ENCODE data around the gene PARD3.

PARD3 gene

DNA sequence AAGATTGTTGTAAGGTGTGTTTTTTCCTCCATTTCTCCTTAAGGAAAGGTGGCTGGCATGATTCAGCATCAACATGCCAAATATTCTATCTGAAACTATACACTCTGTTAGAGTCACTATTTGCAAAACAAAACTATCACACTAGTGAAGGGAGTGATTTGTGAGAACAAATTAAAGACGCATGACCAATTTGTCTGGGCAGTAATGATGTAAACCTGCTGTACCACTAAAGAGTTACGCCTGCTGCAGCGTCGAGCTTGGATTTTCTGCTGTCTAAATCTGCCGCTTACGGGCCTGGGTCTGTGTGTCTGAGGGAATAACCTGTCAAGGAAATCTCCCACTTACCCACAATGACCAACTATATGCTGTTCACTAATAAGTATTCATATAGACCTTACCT lies 648.3 kb downstream of the PARD3 start:
- DNase-seq = no peak

DNA sequence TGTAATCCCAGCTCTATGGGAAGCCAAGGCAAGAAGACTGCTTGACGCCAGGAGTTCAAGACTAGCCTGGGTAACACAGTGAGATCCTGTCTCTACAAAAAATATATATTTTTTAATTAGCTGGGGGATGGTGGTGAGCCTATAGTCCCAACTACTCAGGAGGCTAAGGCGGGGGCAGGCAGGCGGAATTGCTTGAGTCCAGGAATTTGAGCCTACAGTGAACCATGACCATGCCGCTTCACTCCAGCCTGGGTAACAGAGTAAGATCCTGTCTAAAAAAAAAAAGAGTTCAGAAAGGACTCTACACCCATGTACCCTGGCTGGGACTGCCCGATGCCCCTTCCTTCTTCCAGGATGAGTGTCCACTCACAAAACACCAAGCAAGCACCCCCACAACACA lies 648.7 kb downstream of the PARD3 start:
- DNase-seq = no peak

DNA sequence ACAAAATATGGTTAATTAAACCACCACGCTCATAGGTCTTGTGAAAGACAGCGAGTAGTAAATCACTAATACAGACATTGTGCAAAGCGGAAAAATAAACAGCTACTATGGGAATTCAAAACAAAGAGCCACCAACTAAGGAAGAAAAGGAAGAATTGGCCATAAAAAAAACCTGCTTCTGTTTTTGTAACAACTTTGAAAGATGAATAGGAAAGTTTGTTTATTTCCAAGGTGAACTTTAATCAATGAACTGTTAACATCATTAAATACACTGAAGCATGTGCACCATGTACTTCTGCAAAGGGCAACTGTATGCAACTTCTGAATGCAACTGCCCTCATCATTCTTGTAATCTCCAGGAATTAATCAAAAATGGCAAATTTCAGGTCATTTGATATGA lies 651.1 kb downstream of the PARD3 start:
- no peak for DNase-seq

DNA sequence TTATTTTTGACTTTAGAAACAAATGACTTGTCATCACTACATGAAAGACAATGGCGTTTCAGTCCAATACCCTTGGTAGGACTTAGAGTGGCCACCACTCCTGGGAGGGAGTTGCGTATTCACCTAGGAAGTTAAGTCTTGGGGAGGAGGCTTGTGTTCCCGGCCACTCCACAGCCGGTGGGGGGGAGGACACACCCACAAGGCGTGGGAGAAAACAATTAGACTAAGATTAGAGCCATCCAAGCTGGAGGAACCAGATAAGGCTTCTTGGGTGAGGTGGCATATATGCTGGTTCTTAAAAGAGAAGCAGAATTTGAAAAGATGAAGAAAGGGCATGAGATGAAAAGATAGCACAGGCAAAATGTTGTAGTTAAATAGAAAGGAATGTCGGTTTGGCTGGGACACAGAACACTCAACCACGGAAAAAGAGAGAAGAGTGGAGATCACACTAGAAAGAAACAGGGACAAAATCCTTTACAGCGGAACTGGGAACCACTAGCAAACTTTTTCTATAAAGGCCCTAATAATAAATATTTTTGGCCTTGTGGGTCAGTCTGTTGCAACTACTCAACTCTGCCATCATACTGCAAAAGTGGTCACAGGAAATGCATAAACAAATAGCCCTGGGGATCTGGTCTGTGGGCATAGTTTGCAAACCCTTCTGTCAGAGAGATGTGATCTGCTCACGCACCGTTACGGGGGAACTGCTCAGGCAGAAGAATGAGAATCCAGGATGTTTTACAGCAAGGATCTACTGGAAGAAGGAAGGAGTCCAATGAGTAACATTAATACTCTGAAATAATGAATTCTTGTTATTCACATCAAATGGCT lies 651.8 kb downstream of the PARD3 start:
- no peak for DNase-seq

DNA sequence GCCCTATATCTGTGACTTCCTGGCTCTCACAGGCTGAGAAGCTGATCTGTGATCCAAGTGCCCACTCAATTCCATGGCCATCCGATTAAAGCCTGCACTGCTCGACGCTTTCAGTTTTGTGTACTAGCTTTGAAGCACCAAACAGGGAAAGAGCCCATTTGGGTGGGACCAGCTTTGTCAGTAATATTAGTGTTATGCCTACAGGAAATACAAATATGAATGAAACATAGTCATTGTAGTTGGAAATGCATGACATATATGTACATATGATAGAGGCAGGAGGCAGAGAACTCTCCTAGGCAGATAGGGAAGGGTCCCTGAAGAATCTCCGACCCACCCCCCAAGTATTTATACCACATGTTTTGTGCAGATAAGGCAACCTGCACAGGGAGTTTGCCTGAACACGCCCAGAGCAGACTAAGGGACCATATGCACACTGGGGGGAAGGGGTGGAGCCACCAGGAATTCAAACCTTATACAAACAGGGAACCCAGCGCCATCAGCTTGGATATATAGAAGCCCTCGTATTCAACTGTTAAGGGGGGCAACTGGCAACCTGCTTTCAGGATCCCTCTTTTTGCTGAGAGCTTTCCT lies 653.2 kb downstream of the PARD3 start:
- no peak for DNase-seq

DNA sequence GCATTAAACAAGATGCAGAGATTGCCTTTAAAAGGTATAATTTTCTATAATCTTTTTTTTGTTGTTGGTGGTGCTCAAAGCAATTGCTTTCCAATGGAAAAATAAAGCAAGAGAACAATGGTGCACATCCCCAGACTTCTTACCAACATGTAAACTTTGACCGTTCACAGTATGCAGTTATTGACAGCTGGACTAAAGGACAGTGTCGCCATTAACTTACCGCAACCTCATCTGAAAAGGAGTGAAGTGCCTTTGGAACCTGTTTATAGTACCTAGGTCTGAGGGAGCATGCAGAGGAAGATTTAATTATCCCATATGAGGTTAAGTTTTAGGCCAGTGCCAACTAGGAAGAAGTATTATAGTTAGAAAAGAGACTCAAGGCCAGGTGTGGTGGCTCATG lies 654.5 kb downstream of the PARD3 start:
- DNase-seq = no peak

DNA sequence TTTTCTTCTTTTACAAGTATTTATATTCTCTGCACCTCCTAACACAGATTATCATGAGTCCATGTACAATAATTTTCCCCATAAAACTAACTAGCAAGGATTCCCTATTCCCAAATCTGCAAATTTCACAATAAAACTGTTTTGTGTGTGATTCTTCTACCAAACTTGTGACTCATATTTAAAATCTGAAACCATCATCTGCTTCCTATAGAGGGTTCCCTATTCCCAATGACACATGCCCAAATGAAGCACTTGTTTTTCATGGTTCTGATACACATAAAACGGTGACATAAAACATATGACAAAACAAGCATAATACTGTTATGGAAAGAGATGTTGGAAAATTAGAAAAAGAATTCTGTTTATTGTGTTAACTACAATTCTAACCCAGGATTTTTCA lies 657.6 kb downstream of the PARD3 start:
- no peak for DNase-seq

DNA sequence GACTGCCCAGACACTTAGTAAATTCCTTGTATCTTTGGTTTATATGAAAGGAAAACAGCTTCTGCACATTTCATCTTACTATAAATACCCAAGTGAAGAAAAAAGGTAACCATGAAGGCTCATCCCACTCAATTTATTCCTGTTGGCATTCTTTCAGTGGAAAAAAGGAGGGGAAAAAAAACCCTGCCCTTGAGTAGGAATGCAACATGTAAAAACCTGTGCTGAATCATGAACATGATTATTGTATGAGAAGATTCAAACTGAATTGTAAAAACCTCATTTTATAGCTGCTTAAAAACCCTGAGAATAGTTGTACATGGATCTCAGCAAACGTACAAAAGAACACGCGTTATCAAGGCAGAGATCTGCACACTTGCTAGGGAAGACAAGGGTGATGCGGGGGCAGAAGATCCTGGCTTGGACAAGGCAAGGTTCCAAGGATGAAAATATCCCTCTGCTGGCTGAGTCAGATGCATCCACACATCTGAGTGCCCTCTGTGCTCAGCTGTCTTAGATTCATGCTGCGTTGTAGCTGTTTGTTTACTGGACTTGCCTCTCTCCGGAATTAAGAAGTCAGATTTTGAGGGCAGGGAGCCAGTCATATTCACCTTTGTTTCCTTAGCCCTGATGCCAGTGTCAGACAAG lies 658.2 kb downstream of the PARD3 start:
- no peak for DNase-seq

DNA sequence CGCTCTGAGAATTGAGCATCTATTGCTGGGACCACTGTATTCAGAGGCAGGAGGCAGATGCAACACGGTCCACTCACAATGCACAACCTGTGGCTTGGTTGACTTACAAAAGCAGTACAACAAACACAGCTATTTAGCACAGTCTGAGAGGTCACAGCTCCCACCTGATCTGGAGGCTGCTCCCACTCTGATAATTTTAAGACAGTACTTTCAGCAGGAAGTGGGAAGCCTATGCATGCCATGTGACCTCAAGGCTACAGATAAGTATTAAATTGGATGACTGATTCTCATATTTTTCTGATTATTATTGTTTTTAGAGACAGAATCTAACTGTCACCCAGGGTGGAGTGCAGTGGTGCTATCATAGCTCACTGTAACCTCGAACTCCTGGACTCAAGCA lies 659.3 kb downstream of the PARD3 start:
- no peak for DNase-seq

DNA sequence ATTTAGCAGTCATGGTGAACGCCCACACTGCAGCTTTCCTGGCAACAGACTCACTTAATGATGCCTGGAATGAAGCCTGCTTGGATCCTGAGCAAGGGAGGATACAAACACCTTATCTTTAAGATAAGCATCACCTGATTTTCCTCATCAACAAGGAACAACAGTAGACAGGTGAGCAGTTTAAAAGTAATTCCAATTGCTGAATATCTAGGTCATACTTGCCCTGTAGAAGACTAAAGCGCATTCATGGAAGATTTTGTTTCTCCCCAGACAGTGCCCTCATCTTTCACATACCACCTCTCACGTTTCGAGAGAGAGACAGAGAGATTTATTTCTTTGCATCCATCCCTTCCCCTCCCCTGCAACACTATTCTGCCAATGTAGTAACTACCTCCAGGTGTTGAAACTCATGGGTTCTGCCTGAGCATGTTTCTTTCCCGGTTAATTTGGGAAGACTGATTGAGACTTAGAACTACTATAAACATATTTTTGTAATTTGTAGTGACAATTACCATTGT lies 660.7 kb downstream of the PARD3 start:
- DNase-seq = no peak

DNA sequence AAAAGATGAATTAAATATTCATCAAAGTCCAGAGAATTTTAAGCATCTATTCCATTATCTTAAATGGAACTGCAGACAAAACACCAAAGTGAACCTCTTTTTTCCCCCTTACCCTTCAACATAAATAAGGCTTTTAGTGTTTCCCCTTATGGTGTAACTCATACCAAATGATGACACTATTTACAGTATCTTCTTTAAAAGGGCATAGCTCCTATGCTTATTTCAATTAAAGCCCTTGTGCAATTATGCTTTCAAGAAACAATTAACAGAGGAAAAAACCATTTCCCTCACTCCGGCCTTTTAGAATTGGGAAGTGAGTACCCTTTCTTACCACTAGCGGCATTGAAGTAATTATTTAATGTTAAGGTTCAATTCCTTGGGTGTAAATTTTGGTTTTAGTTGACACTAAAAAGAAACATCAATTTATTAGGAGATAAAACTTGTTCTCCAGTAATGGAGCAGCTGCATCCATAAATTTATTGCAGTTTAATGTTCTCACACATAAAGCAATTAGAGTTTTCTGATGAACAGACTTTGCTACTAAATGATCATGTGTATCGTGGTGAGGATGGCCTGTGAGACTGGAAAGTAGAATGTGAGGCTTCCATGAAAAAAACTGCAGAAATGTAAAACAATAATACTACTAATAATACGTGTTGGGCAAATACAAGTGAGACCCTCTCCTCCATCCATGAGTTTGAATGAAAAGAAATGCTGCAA lies 661.3 kb downstream of the PARD3 start:
- DNase-seq = no peak

DNA sequence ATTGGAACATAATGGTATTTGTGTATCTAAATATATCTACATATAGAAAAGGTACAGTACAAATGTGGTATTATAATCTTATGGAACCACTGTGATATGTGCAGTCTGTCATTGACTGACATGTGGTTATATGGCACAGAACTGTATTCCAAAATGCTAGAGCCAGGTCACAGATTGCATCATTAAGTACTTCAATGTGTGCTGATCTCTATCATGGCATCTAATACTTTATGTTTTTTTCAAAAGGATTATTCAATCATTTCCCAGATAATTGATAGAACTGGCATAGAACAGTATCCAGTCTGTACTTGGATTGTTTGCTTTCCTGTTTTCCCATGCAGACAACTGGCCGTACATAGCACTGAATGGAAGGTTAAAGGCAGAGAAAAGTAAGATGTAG lies 662.7 kb downstream of the PARD3 start:
- DNase-seq = no peak

DNA sequence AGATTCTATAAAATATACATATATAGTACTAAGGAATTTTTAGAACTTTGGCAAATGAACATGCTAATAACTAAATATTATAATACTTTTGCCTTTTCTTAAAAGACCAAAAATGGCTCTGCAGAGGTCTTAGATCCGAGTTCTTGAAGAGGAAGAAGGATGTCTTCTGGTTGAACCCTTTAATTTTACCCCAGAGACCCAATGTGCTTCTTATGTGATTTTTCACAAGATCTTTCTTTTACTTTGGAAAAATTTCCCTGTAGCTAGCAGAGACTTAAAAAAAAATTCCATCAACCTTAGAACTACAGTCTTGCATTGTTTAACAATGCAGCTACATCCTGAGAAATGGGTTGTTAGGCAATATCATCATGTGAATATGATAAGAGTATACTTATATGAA lies 663.2 kb downstream of the PARD3 start:
- DNase-seq = no peak

DNA sequence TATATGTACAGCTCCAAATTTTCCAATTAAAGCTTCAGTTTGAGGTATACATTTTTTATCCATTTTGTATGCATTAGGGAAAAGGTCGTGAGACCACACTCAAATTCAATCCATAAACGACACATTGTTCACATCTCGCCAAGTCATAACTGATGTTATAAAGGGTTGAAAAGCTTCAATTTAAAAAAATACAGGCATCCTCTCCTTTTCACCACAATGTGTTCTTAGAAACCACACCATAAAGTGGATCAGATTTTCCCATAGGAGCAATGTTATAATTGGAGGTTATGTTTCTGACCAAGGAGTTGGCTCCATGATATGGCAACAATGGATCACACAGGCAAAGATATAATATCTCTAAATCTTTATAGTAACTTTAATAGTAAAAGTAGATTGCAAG lies 663.6 kb downstream of the PARD3 start:
- no peak for DNase-seq

DNA sequence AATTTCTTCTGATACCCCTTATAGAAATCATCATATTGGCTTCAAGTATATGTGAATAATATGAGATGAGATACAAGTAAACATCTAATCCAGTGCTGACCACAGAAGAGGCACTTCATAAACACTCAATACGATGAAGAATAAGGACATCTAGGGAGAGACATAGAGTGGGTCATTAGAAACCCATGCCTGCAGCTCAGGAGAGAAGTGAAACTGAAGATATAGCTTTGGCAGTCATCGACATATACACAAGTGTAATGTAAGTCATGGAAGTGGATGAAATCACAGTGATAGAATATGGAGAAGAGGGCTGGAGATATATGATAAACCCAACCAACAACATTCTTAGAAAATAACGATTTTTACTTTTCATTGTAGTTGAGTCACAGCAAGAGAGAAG lies 665.0 kb downstream of the PARD3 start:
- no peak for DNase-seq

DNA sequence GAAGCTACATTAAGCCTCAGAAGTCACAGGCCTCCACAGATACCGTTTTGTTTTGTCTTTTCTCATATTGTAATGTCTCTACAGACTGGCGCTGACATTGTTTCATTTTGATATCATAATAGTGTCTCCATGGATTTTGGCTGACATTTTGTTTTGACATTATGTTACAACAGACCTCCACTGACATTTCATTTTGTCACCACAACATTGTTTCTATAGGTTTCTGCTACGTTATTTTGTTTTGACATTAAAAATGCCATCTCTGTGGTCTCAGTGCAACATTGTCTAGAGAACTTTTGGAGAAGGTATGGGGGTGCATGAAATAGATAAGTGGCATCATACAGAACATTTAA lies 666.8 kb downstream of the PARD3 start:
- DNase-seq = no peak

DNA sequence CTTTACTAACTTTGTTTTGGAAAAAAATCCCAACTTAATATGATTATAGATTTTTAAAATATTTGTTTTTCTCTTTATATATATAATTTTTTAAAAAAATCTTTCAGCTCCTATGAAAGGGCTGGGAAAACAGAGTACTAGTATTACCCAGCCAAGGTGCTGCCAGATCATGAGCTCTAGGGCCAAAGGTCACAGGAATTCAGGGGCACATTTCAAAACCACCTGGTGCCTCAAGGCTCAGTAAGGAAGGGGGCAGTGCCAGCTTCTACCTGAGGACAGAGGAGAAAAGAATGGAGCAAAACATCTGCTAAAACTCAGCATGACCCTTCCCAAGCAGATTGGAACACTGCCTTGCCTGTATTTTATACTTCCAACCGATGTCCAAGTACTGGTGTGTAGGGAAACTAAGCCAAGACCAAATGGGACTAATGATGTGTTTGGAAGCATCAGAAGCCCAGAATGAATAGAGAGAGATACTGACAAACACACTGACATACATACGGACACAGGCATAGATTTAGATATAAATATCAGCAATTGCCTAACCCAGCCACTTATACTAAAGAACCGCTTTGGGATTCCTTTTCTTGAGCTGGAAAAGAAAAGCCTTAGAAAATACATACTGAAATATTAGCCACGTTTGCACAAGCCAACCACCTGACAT lies 667.3 kb downstream of the PARD3 start:
- no peak for DNase-seq

DNA sequence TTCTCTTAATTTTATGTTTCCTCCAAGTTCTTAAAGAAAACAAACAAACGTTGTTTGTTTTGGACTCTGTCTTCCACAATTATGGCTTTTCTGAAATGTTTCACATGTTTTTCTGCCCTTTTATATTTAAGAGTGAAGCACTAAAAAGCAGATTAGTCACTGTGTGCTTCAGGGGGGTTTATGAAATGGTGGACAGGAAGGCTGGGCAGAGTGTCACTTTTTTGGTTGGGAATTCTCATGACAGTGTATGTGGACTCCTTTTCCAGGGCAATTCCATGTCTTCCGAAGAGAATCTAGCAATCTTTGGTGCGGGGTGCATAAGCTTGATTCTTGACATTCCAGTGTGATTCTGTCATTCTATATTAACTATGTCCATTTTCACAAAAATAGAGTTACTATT lies 669.4 kb downstream of the PARD3 start:
- DNase-seq = no peak

DNA sequence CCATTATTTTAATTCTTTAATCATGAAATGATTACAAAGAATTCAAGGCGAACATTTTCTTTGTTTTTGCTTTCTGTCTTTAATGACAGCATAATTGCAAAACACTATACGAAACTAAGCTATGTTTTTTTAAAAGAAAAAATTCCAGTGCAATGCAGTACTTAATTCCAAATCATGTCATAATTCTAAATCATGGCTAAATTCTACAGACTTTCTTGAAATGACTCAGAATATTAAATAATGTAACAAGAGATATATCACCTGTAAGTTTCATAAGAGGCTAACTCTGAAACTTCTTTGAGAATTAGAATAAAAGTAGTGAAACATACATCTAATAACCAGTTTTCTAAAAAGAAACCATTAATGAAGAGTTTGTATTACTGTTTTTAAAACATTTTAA lies 671.6 kb downstream of the PARD3 start:
- DNase-seq = no peak

DNA sequence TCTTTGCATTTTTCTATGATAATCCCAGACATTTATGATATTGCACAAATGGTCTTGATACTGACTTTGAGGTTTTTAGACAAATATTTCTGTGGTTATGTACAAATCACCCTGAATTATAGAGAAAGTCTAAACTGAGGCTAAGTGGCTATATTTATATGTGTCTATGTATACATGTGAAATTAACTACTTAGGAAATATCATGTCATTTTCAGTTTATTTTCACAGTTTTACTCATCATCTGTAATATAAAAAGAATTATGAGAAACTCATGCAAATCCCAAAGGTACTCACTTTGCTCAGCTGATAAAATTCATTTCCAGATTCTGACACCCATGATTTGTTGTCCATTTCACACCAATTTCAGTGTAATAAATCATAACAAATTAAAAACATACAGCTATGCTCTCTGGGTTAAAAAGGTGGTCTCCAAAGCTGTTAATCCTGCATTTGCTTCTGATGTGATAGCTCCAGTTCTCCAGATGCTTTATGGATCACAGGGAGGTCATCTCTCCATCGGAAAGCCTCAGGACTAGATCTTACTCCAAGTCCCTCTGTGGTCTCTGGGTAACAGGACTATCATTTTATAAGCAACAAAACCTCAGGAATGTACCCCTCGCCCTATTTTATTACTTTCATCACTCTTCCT lies 673.9 kb downstream of the PARD3 start:
- no peak for DNase-seq

DNA sequence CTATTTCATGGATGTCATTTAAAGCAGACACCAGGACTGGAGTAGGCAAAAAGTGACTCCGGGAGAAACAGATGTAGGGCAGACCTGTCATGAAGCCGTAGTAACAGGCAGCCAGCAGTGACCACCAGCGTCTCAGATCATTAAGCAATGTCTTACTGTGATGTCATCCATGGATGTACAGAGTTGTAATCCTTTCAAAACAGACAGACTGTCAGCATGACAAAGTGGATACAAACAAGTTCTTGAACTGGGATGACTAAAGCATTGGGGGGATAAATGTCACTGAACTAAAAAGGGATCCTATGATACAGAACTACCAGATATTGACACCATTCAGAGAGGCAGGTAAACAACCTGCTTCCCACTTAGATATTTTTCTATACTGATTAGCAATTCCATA lies 675.5 kb downstream of the PARD3 start:
- peak in 1 of 2 experiments; percentile 8 for DNase-seq

DNA sequence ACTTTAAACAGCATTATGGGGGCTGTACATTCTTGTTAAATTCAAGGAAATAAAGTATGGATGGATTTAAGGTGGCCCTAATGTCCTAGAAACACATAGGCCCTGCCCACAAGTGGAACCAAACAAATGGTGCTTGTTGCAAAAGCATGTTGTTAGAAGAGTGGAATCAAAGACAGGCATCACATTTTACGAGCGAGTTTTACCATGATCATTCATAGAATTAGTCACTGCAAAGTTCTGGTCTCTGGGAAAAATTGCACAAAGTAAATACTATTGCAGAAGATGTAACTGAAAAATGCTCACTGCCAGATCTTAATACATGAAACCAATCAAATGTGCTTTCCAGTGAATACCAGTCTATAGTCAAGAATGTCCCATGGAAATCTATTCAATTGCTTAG lies 677.1 kb downstream of the PARD3 start:
- no peak for DNase-seq

DNA sequence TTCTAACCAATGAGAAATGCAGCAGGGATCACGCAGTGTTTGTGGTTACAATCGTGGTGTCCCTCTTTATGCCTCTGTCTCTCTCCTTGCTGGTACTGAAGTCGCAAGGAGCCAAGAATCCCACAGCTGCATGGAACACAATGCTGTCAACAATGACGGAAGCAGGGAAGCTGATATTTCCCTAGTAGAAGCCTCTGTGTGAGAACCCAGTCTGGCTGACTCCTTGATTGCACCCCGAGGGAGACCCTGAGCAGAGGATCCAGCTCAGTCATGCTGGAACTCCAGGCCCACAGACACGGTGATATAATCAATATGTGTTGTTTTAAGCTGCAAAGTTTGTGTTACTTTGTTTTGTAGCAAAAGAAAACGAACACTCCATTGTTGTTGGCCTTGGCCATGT lies 677.9 kb downstream of the PARD3 start:
- no peak for DNase-seq
